Neural crest cell (in vitro differentiated cells): ENCODE results near the gene POLR1G. TPM values are rescaled to one million over a fixed set of nuclear protein-coding genes. Genes with fewer than 3 reads are reported as not detected.

ENCODE experiments used
- DNase-seq: peaks from one replicate; pipeline ENCODE4 v3.0.0; 2021; ENCODE audit warnings: low read depth, mixed read lengths, low spot score
- H3K27ac Mint-ChIP-seq: one replicate; pipeline ENCODE4 v1.8.0; 2021; ENCODE audit warnings: mild to moderate bottlenecking, mixed read lengths; ENCODE audit not compliant: unreplicated experiment
- H3K27me3 Mint-ChIP-seq: 2 replicates; pipeline ENCODE4 v1.8.0; 2021; ENCODE audit warnings: low read depth, mild to moderate bottlenecking, mixed read lengths
- H3K36me3 Mint-ChIP-seq: 2 replicates; pipeline ENCODE4 v1.8.0; 2021; ENCODE audit warnings: low read depth, mild to moderate bottlenecking, mixed read lengths
- H3K4me1 Mint-ChIP-seq: 2 replicates; pipeline ENCODE4 v1.8.0; 2021; ENCODE audit warnings: mixed read lengths
- H3K4me3 Mint-ChIP-seq: one replicate; pipeline ENCODE4 v1.8.0; 2021; ENCODE audit warnings: mild to moderate bottlenecking, mixed read lengths
- H3K9me3 Mint-ChIP-seq: 2 replicates; pipeline ENCODE4 v1.8.0; 2021; ENCODE audit warnings: mixed read lengths
- CTCF ChIP-seq: fragments of 200-600 bp; sonication (generic); conservative IDR thresholded peaks from 2 replicates; pipeline ENCODE4 v1.5.0; 2021; ENCODE audit warnings: antibody characterized with exemption, mild to moderate bottlenecking
- total RNA-seq: library from RNA; stranded (reverse); gene quantifications from 2 replicates; pipeline ENCODE4 v1.2.1, GENCODE V29; 2021

The POLR1G gene
- total RNA-seq, 1 donor from 2014 or later, result 11.7 TPM

- no peak overlapping the region for H3K27ac Mint-ChIP-seq
- TF ChIP-seq CTCF, result no peak
- H3K36me3 Mint-ChIP-seq, result no peaks in the 10 kb centered on the region
- peaks cover 2% of the 10 kb centered on the region for H3K27me3 Mint-ChIP-seq
- no peaks in the 10 kb centered on the region for H3K9me3 Mint-ChIP-seq
- no peak overlapping the region for H3K4me3 Mint-ChIP-seq
- H3K4me1 Mint-ChIP-seq, result no peaks in the 10 kb centered on the region
- no peak for DNase-seq
Observed at GRCh38 chr19:45391346-45391745, 15.1 kb upstream of the POLR1G start.

GRCh38 chr19:45391871-45392665 is 14.4 kb upstream of the POLR1G start:
- Mint-ChIP-seq H3K4me1 (no peaks in the 10 kb centered on the region), H3K4me3 (no peak overlapping the region), H3K27me3 (peaks cover 2% of the 10 kb centered on the region), H3K9me3 (no peaks in the 10 kb centered on the region), H3K27ac (peak overlapping the region; percentile 27), H3K36me3 (no peaks in the 10 kb centered on the region)
- DNase-seq, result no peak
- no peak for TF ChIP-seq CTCF

GRCh38 chr19:45395821-45396617 is 10.4 kb upstream of the POLR1G start:
- no peak for TF ChIP-seq CTCF
- Mint-ChIP-seq H3K27ac (no peak overlapping the region), H3K36me3 (no peaks in the 10 kb centered on the region), H3K27me3 (peaks cover 19% of the 10 kb centered on the region), H3K4me1 (peaks cover 6% of the 10 kb centered on the region), H3K9me3 (no peaks in the 10 kb centered on the region), H3K4me3 (no peak overlapping the region)
- no peak for DNase-seq

GRCh38 chr19:45400192-45400591 is 6.3 kb upstream of the POLR1G start:
- Mint-ChIP-seq H3K4me3 (no peak overlapping the region), H3K36me3 (no peaks in the 10 kb centered on the region), H3K27ac (no peak overlapping the region), H3K9me3 (no peaks in the 10 kb centered on the region), H3K4me1 (peaks cover 27% of the 10 kb centered on the region), H3K27me3 (peaks cover 58% of the 10 kb centered on the region)
- DNase-seq, result no peak
- TF ChIP-seq CTCF, result no peak

GRCh38 chr19:45401815-45402214 is 4.6 kb upstream of the POLR1G start:
- no peaks in the 10 kb centered on the region for H3K9me3 Mint-ChIP-seq
- no peaks in the 10 kb centered on the region for H3K36me3 Mint-ChIP-seq
- TF ChIP-seq CTCF, result no peak
- no peak for DNase-seq
- H3K4me3 Mint-ChIP-seq, result no peak overlapping the region
- peaks cover 66% of the 10 kb centered on the region for H3K27me3 Mint-ChIP-seq
- peaks cover 37% of the 10 kb centered on the region for H3K4me1 Mint-ChIP-seq
- H3K27ac Mint-ChIP-seq, result no peak overlapping the region
